GM21576 (cell line): Measurements from ENCODE around the gene SSBP4.

Experiments
- ATAC-seq: cut with Tn5 transposase; IDR thresholded peaks from one replicate; pipeline ENCODE4 v1.9.1; 2021; ENCODE audit warnings: mild to moderate bottlenecking, moderate library complexity; ENCODE audit not compliant: unreplicated experiment

The SSBP4 gene

GRCh38 chr19:18419699-18420460 is 682 bp downstream of the SSBP4 start:
- ATAC-seq = no peak

- ATAC-seq = no peak
Observed at GRCh38 chr19:18420930-18421329, 1.7 kb downstream of the SSBP4 start.

GRCh38 chr19:18421371-18421959 is 2.3 kb downstream of the SSBP4 start:
- ATAC-seq = no peak

GRCh38 chr19:18422530-18423191 is 3.5 kb downstream of the SSBP4 start:
- ATAC-seq = no peak

DNA sequence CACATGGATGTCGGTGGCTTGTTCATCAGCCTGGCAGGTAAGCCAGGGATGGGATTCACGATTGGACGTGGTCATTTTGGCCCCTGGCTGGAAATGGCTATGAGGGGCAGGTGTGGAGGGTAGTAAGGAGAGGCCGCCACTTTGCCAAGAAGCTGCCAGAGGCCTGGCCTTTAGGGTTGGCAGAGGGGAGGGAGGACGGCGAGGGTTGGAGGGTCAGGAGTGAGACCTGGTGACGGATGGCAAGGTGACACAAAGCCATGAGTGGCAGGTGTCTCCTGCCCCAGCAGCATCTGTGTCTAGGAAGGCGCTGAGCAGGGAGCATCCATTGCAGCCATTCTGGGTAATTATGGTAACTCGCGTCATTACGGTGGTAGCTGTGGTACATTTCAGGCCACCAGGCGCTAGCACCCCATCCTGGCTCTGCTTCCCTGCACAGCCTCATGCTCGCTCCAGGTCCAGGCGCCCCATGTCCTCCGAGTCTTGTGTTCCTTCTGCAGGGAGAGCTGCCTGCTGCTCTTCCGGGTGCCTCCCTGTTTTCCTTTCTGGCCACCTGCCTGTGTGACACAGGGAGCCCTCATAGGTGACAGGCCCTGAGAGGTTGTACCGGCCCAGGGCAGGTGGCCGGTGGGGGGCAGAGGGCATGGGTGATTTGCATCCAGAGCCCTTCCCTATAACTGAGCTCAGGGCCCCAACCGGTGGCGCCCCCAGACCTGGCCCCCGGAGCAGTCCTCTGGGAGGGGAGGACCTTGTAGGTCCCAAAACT is 4.2 kb downstream of the SSBP4 start:
- ATAC-seq = no peak

DNA sequence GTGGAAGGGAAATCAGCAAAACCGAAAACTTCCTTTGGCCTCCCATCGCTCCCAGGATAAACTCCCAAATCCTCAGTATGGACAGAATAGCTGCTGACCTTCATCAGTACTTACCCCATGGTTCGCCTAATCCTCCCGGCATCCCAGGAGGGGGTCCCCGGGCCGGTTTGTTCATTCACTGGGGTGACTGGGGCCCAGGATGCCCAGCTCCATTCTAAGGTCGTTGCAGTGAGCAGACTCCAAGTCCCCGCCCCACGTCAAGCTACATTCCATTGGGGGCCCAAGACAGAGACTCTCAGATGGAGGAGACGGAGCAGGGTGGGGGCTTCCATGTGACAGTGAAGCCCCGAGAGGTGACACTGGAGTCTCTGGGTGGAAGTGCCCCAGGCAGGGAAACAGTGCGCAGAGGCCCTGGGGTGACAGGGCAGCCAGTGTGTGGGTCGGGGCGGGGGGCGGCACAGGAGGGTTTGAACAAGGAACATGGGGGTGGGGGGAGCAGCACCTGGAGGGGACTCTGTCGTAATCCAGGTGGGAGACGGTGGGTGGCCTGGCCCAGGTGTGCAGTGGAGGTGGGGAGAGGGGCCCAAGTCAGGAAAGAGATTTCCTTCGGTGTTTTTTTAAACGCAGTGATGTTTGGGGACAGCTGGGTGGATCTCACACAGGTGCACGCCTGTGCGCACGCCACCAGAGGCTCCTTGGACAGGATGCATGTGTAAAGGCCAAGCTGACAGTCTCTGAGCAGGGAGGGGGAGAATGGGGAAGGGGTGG is 5.1 kb downstream of the SSBP4 start:
- ATAC-seq = no peak

DNA sequence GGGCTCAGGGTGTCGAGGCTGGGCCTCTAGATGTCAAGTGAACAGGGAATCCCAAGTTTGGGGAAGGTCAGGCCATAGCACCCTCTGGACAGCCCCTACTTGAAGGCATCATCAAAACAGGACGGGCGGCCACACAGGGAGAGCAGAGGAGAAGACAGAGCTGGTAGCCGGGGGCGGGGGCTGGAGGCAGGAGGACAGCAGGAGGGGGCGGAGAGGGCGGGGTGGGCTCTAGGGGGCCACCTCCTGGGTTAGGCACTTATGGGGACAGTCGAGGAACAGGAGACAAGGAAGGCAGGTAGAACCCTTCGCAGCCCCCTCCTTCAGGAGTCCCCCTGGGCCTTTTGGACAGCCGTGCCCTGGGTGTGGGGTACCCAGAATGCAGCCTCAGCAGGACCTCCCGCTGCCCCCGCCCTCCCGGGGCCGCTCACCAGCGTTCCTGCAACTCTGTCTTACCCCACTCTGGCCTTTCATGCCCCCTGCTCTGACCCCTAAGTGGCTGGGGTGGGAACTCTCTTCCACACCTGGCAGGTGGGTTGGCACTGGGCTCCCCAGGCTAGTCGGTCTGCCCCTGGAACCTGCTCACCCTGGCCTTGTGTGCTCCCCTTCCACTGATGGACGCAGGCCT is 5.8 kb downstream of the SSBP4 start:
- ATAC-seq = no peak

DNA sequence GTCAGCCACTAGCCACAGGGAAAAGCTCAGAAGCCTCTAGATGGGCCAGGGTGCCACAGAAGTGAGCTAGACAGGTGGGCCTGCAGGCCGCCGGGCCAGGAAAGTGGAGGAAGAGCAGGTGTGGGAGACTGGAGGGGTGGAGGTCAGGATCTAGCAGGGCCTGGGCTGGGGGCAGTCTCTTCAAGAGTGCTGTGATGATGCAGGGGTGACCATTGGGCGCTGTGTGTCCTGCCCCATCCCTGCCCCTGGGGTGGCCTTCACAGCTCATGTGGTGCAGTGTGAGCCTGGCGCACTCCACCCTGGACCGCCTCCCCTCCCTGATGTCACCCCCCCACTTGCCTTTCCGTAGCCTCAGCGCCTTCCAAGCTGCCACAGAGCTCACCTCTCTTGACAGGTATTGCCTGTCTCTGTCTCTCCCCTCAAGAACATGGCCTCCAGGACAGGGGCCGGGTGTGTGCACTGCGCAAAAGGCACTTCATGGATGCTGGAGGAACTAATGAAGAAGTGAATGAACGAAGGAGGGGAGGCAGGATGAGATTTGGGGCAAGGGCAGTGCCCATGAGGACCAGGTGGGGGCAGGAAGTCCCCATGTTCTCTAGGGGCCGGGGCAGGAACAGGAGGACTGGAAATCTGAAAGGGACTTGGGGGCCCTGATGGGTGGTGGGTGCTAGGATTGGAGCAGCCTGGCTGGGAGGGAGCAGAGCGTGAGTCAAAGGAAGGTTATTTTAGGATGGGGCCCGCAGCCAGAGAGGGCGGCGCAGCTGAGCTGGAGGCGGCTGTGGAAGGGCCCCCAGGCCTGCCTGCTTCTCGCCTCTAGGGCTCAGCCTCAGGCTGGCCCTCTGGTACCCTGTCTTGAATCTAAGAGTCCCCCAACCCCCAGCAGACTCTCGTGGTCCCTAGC is 6.6 kb downstream of the SSBP4 start:
- no peak for ATAC-seq

GRCh38 chr19:18426416-18426767 is 7.2 kb downstream of the SSBP4 start:
- ATAC-seq = no peak

DNA sequence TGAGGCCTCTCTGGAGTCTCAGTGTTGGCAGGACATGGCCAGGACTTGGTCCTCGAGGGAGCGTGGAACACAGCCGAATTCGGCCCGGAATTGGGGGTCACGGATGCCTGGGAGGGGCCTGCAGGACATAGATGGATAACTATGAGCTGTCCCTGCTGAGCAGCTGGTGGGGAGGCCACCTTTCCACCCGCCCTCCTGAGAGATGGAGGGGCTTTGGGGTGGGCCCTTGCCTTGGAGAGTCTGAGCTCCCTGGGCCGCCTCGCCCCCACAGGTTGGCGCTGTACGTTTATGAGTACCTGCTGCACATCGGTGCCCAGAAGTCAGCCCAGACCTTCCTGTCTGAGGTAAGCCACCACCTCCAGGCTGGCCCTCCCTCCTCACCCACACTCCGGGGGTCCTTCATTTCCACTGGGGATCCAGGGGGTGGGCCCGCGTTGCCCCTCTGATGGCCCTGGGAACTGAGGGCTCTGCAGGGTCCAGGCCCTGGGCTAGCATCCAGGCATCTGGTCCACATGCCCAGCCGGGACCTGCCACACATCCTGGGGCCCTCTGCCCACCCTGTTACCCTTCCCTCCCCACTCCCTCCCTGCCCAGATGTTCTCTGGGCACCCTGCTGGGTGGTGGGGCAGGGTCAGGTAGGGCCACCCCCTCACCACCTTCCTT is 8.0 kb downstream of the SSBP4 start:
- no peak for ATAC-seq

DNA sequence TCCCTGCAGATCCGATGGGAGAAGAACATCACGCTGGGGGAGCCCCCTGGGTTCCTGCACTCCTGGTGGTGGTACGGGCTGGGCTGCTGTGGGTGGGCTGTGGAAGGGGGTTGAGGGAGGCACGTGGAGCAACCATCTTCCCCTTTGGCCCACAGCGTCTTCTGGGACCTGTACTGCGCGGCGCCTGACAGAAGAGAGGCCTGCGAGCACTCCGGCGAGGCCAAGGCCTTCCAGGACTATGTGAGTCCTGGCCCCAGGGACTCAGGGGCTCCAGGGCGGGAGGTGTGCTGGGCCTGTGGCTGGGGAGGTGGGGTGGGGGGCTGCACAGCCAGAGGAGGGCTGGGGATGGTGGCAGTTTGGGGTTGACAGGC is 8.5 kb downstream of the SSBP4 start:
- ATAC-seq = no peak

DNA sequence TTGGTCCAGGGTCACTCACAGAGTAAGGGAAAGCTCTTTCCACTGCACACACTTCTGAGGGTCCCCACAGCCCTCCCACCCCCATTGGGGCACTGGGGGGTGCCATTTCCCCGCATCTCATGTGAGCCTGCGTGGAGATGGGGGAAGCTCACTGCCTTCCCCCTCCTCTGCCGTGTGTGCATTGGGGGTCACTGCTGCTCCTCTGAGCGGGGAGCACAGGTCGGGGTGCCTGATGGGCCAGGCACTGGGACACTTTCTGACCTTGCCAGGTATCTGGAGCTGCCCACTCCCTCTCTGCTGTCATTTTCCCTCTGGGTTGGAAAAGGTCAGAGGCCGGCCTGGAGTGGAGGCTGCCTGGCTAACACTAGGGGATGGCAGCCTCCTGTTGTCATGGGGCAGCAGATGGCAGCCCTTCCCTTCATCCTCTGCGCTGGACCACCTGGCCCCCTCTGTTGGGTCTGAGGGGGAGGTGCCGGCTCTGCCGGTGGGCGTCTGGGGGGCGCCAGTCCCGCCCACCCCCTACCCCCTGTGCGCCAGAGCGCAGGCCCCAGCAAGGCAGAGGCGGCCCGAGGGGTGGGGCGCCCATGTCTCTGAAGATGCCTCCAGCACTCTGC is 9.1 kb downstream of the SSBP4 start:
- ATAC-seq = no peak

- peak; percentile 61 for ATAC-seq
Observed at GRCh38 chr19:18428787-18429674, 9.8 kb downstream of the SSBP4 start.

GRCh38 chr19:18429717-18430416 is 10.7 kb downstream of the SSBP4 start:
- ATAC-seq = no peak

GRCh38 chr19:18430417-18431144 is 11.4 kb downstream of the SSBP4 start:
- no peak for ATAC-seq
